Measurements from ENCODE around the gene AADACL4. TPM values are rescaled to one million over a fixed set of nuclear protein-coding genes. Genes with fewer than 3 reads are reported as not detected.
A peak's percentile ranks its signal among the peaks of the same experiment; 100 is the strongest.

Gene AADACL4
- total and polyA plus RNA-seq, 2 of the 8 experiments (the other 6 are each of a cell fraction or from before 2014, with no cell fraction given), result 0.08 TPM; not detected in 1

- ChIA-PET CTCF (ENCODE audit: partially characterized antibody) (interaction anchor here (0.9 to 9.4 kb wide), 9 partner anchors 9 to 189 kb away, joined by 3 to 130 read pairs (median 6); partner anchors contain the start of gene DHRS3), POLR2A (ENCODE audit: partially characterized antibody) (interaction anchor here (1.7 to 7.3 kb wide), 2 partner anchors 16 to 117 kb away, joined by 3 to 107 read pairs; partner anchors contain the start of gene DHRS3)
- Histone ChIP-seq H2BK120ac (replicated peaks; ENCODE audit: low read depth, low read length) (no peak overlapping the region), H2AK5ac (ENCODE audit: low read depth, low read length) (peak overlapping the region; percentile 25; the same call in 1 of the 2 replicates), H3K27ac (ENCODE audit: low read depth, low read length) (no peak overlapping the region), H3K18ac (ENCODE audit: extremely low read depth, low read length) (no peak overlapping the region), H3K4ac (replicated peaks; ENCODE audit: insufficient read length, low read depth, low read length) (no peak overlapping the region), H3K9ac (replicated peaks in 1 of 4; ENCODE audit: extremely low read depth in 1 of 4, low read depth in 3 of 4, low read length in 3 of 4) (no peak overlapping the region), H3K4me1 (replicated peaks in 1 of 4; ENCODE audit: control insufficient read depth in 3 of 4, insufficient read depth in 4 of 4, low read length in 3 of 4) (peaks cover 13 to 33% (median 18%) of the 10 kb centered on the region in 4 experiments), H2BK20ac (ENCODE audit: low read length) (no peak overlapping the region), H4K91ac (replicated peaks; ENCODE audit: insufficient read length, low read length) (no peak overlapping the region), H3K9me3 (ENCODE audit: insufficient read depth in 2 of 2, low read depth in 1 of 2, low read length in 1 of 2) (no peaks in the 10 kb centered on the region), H3K56ac (replicated peaks; ENCODE audit: insufficient read length, low read depth, low read length) (no peak overlapping the region), H2BK5ac (ENCODE audit: low read depth, low read length) (no peak overlapping the region), H3K79me1 (ENCODE audit: low read depth, low read length) (peaks cover 3% of the 10 kb centered on the region; the same call in 1 of the 2 replicates), H4K20me1 (replicated peaks in 1 of 2; ENCODE audit: control insufficient read depth in 1 of 2, insufficient read depth in 2 of 2, low read length in 2 of 2) (peaks cover 27 to 32% of the 10 kb centered on the region in 2 experiments), H2AFZ (ENCODE audit: low read length) (no peak overlapping the region), H2BK12ac (ENCODE audit: low read depth, low read length) (peak overlapping the region; percentile 46; the same call in 1 of the 2 replicates), H3K23ac (ENCODE audit: insufficient read length) (no peak overlapping the region), H3K79me2 (ENCODE audit: control insufficient read depth in 1 of 2, insufficient read depth in 2 of 2, low read length in 2 of 2) (peaks cover 0 to 64% of the 10 kb centered on the region in 2 experiments; a peak in 3 of 4 replicates), H4K5ac (ENCODE audit: insufficient read length, low read depth, low read length) (no peak overlapping the region), H3K14ac (ENCODE audit: insufficient read length) (no peak overlapping the region), H3K4me2 (ENCODE audit: insufficient read depth in 1 of 2, low read depth in 2 of 2, low read length in 2 of 2) (no peak overlapping the region), H3K4me3 (ENCODE audit: extremely low read depth in 1 of 4, insufficient read depth in 2 of 4, low read depth in 3 of 4, low read length in 4 of 4) (no peak overlapping the region), H3K27me3 (replicated peaks in 1 of 4; ENCODE audit: control insufficient read depth in 3 of 4, extremely low read depth in 1 of 4, insufficient read depth in 3 of 4, low read length in 3 of 4) (peaks cover 0 to 2% (median 0%) of the 10 kb centered on the region in 4 experiments; a peak in 1 of 7 replicates), H4K8ac (ENCODE audit: extremely low read depth, insufficient read depth, low read length) (no peak overlapping the region), H2BK15ac (ENCODE audit: low read length) (peak overlapping the region; percentile 6; the same call in 1 of the 2 replicates), H3K36me3 (ENCODE audit: control insufficient read depth in 2 of 4, insufficient read depth in 4 of 4, low read length in 3 of 4) (peaks cover 0 to 10% (median 0%) of the 10 kb centered on the region in 4 experiments; a peak in 1 of 8 replicates), H3K23me2 (ENCODE audit: low read depth, low read length) (peaks cover 6% of the 10 kb centered on the region; the same call in 1 of the 2 replicates)
- no peak for FAIRE-seq
- 73% methylated on average over 7 of the region's 7 CpGs; no CpG with 5 or more reads in 1 of the 2 experiments for WGBS, 2 experiments (ENCODE audit: extremely low coverage in 1 of 2, insufficient coverage in 1 of 2, insufficient read length in 1 of 2, insufficient replicate concordance in 2 of 2, low coverage in 1 of 2, low lambda C conversion rate in 2 of 2, missing lambda C conversion rate in 1 of 2)
- no peak for DNase-seq (ENCODE audit: low read depth in 1 of 2, low spot score in 2 of 2)
- TF ChIP-seq ATF3 (IDR thresholded peaks at IDR 0.05; ENCODE audit: insufficient read depth, low read depth, low read length), result no peak
These were observed 43.5 kb upstream of the AADACL4 start for GRCh38 chr1:12600335-12600734.

Measured in H1 (cell line).